Endothelial cell of umbilical vein (primary cell): Measurements from ENCODE around the gene C1QL2. TPM values are rescaled to one million over a fixed set of nuclear protein-coding genes. Genes with fewer than 3 reads are reported as not detected.

Experiments
- BruUV-seq: library from RNA; stranded (reverse); fragments of 400-500 nt; replicated peaks from 2 replicates; lab custom pipeline; 2021; lab: Mats Ljungman, UMichigan
- CTCF ChIA-PET: fragments of 300-600, 350-600 bp; sonication (Branson Sonifier 250); formaldehyde crosslinking; loops from one replicate; lab custom pipeline; 2021; ENCODE audit warnings: antibody characterized with exemption, inconsistent platforms; lab: Charles Lee
- POLR2A ChIA-PET: fragments of 300-600, 350-600 bp; sonication (Branson Sonifier 250); formaldehyde crosslinking; loops from one replicate; lab custom pipeline; 2021; ENCODE audit warnings: antibody characterized with exemption, inconsistent platforms; lab: Charles Lee
- DNase-seq: peaks from one replicate; pipeline ENCODE4 v3.0.0-alpha.2; 2011; ENCODE audit warnings: low read depth, low spot score
- FAIRE-seq: peaks from 2 replicates; lab custom pipeline; 2011; peaks lifted over from hg19 to GRCh38; lab: Jason Lieb, UNC
- H2AFZ ChIP-seq: 2 replicates; pipeline ENCODE4 v1.6.0; 2012; ENCODE audit warnings: low read depth, low read length, control low read depth, inconsistent platforms
- H3K27ac ChIP-seq: 2 replicates; pipeline ENCODE4 v1.5.1; 2011; ENCODE audit warnings: low read depth, mild to moderate bottlenecking, control low read depth, low read length, moderate library complexity; ENCODE audit not compliant: insufficient read depth
- H3K27me3 ChIP-seq, 2 experiments: 2 replicates each; pipeline versions ENCODE4 v1.6.0 to v1.6.1; 2011; ENCODE audit warnings: low read length in 2 of 2, mixed read lengths in 1 of 2; ENCODE audit not compliant: control insufficient read depth in 2 of 2, insufficient read depth in 2 of 2
- H3K36me3 ChIP-seq, 2 experiments: 2 replicates in 1 of 2; 3 replicates in 1 of 2; pipeline ENCODE4 v1.5.1; 2011; ENCODE audit warnings: low read length in 2 of 2, mild to moderate bottlenecking in 1 of 2, moderate library complexity in 1 of 2; ENCODE audit not compliant: control insufficient read depth in 2 of 2, insufficient read depth in 2 of 2; ENCODE audit errors: extremely low read depth in 1 of 2
- H3K4me1 ChIP-seq: 3 replicates; pipeline ENCODE4 v1.5.1; 2011; ENCODE audit warnings: mild to moderate bottlenecking, low read length; ENCODE audit not compliant: control insufficient read depth, insufficient read depth; ENCODE audit errors: extremely low read depth
- H3K4me2 ChIP-seq: 2 replicates; pipeline ENCODE4 v1.6.1; 2011; ENCODE audit warnings: low read length, control low read depth, mixed read lengths; ENCODE audit not compliant: insufficient read depth
- H3K4me3 ChIP-seq, 3 experiments: fragments of 200-600 bp in 1 of 3; sonication (generic), shearing (Covaris generic) in 1 of 3; replicated peaks in 1 of 3; 2 replicates each; pipeline ENCODE4 v1.5.1; 2011 to 2016; ENCODE audit warnings: control low read depth in 3 of 3, low read length in 3 of 3, mild to moderate bottlenecking in 2 of 3, inconsistent platforms in 1 of 3, low read depth in 1 of 3, moderate library complexity in 1 of 3; ENCODE audit not compliant: insufficient read depth in 1 of 3
- H3K79me2 ChIP-seq: 2 replicates; pipeline ENCODE4 v1.6.0; 2012; ENCODE audit warnings: low read length, inconsistent platforms; ENCODE audit not compliant: control insufficient read depth, insufficient read depth
- H3K9ac ChIP-seq: replicated peaks from 2 replicates; pipeline ENCODE3; 2011; ENCODE audit warnings: low read length, control low read depth; ENCODE audit not compliant: insufficient read depth; ENCODE audit errors: extremely low read depth
- H3K9me1 ChIP-seq: replicated peaks from 3 replicates; pipeline ENCODE4 v1.6.0; 2011; ENCODE audit warnings: mild to moderate bottlenecking, low read length; ENCODE audit not compliant: control insufficient read depth, insufficient read depth; ENCODE audit errors: extremely low read depth
- H3K9me3 ChIP-seq: replicated peaks from 2 replicates; pipeline ENCODE4 v1.5.1; 2012; ENCODE audit warnings: low read length, inconsistent platforms; ENCODE audit not compliant: control insufficient read depth, insufficient read depth
- H4K20me1 ChIP-seq: replicated peaks from 2 replicates; pipeline ENCODE3; 2011; ENCODE audit warnings: mild to moderate bottlenecking, low read length; ENCODE audit not compliant: control insufficient read depth, insufficient read depth; ENCODE audit errors: extremely low read depth
- CTCF ChIP-seq, 2 donors: IDR thresholded peaks; 1 replicate in 1 of 2; 2 replicates in 1 of 2; pipeline ENCODE4 v1.5.1; 2011; ENCODE audit warnings: low read length in 2 of 2, mild to moderate bottlenecking in 2 of 2, moderate library complexity in 2 of 2, control low read depth in 1 of 2, inconsistent platforms in 1 of 2, low read depth in 1 of 2; ENCODE audit not compliant: insufficient read depth in 1 of 2; ENCODE audit errors: extremely low read depth in 1 of 2
- EZH2 ChIP-seq: IDR thresholded peaks from 2 replicates; pipeline ENCODE4 v1.6.1; 2012; ENCODE audit warnings: borderline replicate concordance, low read depth, mild to moderate bottlenecking, moderate library complexity, low read length, inconsistent platforms; ENCODE audit not compliant: severe bottlenecking
- FOS ChIP-seq: IDR thresholded peaks from 2 replicates; pipeline ENCODE4 v1.6.1; 2011; ENCODE audit warnings: mild to moderate bottlenecking, low read length, moderate library complexity, borderline replicate concordance; ENCODE audit not compliant: insufficient read depth
- GATA2 ChIP-seq: IDR thresholded peaks from 2 replicates; pipeline ENCODE4 v1.7.0; 2011; ENCODE audit warnings: low read depth, mild to moderate bottlenecking, moderate library complexity, mixed read lengths, low read length; ENCODE audit not compliant: insufficient read length, insufficient read depth
- JUN ChIP-seq: IDR thresholded peaks from 2 replicates; pipeline ENCODE4 v1.6.1; 2011; ENCODE audit warnings: borderline replicate concordance, low read depth; ENCODE audit not compliant: insufficient read length, insufficient read depth
- MAX ChIP-seq: IDR thresholded peaks from 2 replicates; pipeline ENCODE4 v1.6.1; 2011; ENCODE audit not compliant: insufficient read depth, insufficient read length
- MYC ChIP-seq: IDR thresholded peaks from one replicate; pipeline ENCODE4 v1.6.1; 2011; ENCODE audit warnings: mild to moderate bottlenecking, low read depth, low read length
- POLR2A ChIP-seq: IDR thresholded peaks from 2 replicates; pipeline ENCODE4 v1.6.1; 2012; ENCODE audit warnings: low read depth, mild to moderate bottlenecking, control low read depth, low read length
- POLR2AphosphoS5 ChIP-seq: IDR thresholded peaks from 2 replicates; pipeline ENCODE4 v1.6.1; 2012; ENCODE audit warnings: low read depth, mild to moderate bottlenecking, control low read depth, low read length, moderate library complexity; ENCODE audit not compliant: insufficient read depth
- dilution Hi-C: fragments of 300-500 bp; cut with MboI; formaldehyde crosslinking; loops from one replicate; pipeline ENCODE4 v1.15.0; 2019; ENCODE audit warnings: low sequenced_read_pairs; ENCODE audit not compliant: extremely low pct_ligation_motif_present
- intact Hi-C: fragments of 100-400 bp; cut with micrococcal nuclease; formaldehyde crosslinking; loops from one replicate; pipeline ENCODE4 v1.10.0; 2022
- polyA plus RNA-seq, 4 experiments: library from polyadenylated mRNA; depleted of rRNA in 3 of 4; stranded (reverse) in 3 of 4; unstranded in 1 of 4; fragments of >200 nt; gene quantifications; 2 replicates each; pipeline versions ENCODE4 v1.2.1 to v1.2.3, GENCODE V29; 2011 to 2012; ENCODE audit warnings: missing spikeins in 1 of 4
- total RNA-seq: library from RNA; stranded (reverse); gene quantifications from 2 replicates; pipeline ENCODE4 v1.2.3, GENCODE V29; 2021

Gene C1QL2
- total and polyA plus RNA-seq, 2 donors (not counting 3 experiments of a cell fraction or from before 2014, with no cell fraction given), result not detected

GRCh38 chr2:119117408-119117807, 41.1 kb downstream of the C1QL2 start:
- intact Hi-C loops (no loop called here), dilution Hi-C loops (no loop called here)
- no peaks in the 10 kb centered on the region for H3K27me3 ChIP-seq
- no peaks in the 10 kb centered on the region for H3K79me2 ChIP-seq
- no peak for FAIRE-seq
- no peaks in the 10 kb centered on the region for H3K36me3 ChIP-seq
- CTCF ChIA-PET, result no interaction called here
- no peaks in the 10 kb centered on the region for H3K4me1 ChIP-seq
- no peak for DNase-seq
- no peaks in the 10 kb centered on the region for H3K9me1 ChIP-seq
- no peaks in the 10 kb centered on the region for H4K20me1 ChIP-seq
- H3K9ac ChIP-seq, result no peak overlapping the region
- H2AFZ ChIP-seq, result no peak overlapping the region
- POLR2A ChIA-PET, result no interaction called here
- H3K4me2 ChIP-seq, result no peak overlapping the region
- no peaks in the 10 kb centered on the region for H3K9me3 ChIP-seq
- H3K27ac ChIP-seq, result no peak overlapping the region
- TF ChIP-seq POLR2A (no peak), GATA2 (no peak), CTCF (IDR thresholded peaks at IDR 0.05; ENCODE audit: extremely low read depth in 1 of 2, insufficient read depth in 1 of 2, low read depth in 1 of 2, low read length in 2 of 2) (no peak), FOS (no peak), EZH2 (no peak), MAX (no peak), MYC (no peak), POLR2AphosphoS5 (no peak), JUN (no peak)
- no TSS peak for BruUV-seq
- no peak overlapping the region for H3K4me3 ChIP-seq
